ENCODE data around the gene CNTNAP2. TPM values are rescaled to one million over a fixed set of nuclear protein-coding genes. Genes with fewer than 3 reads are reported as not detected.

The CNTNAP2 gene
- total RNA-seq, 2 experiments from 2014 or later, result not detected

- no peaks in the 10 kb centered on the region for H3K4me1 Mint-ChIP-seq (ENCODE audit: low read depth)
- H3K4me3 ChIP-seq (ENCODE audit: low read length), result no peak overlapping the region
- DNase-seq, result no peak
- H3K4me3 Mint-ChIP-seq, result no peak overlapping the region
- H3K4me1 ChIP-seq (ENCODE audit: insufficient read depth, low read length), result no peaks in the 10 kb centered on the region
- H3K27me3 Mint-ChIP-seq, result no peaks in the 10 kb centered on the region
- no peak overlapping the region for H3K27ac ChIP-seq (ENCODE audit: low read depth in 1 of 2, low read length in 2 of 2)
- intact Hi-C loops (cut with DNase I, micrococcal nuclease), result no loop called here
- peaks cover 0 to 7% of the 10 kb centered on the region in 2 experiments for H3K9me3 ChIP-seq (ENCODE audit: control insufficient read depth in 1 of 2, insufficient read depth in 1 of 2, low read length in 2 of 2)
- no peaks in the 10 kb centered on the region for H3K36me3 Mint-ChIP-seq (ENCODE audit: low read depth)
- no peaks in the 10 kb centered on the region for H3K9me3 Mint-ChIP-seq
- no peak overlapping the region for H3K27ac Mint-ChIP-seq
- H3K36me3 ChIP-seq (ENCODE audit: insufficient read depth, low read length), result no peaks in the 10 kb centered on the region
- POLR2A ChIA-PET, result interaction anchor here (0.6 kb wide), 1 partner anchor 644 kb away, joined by 3 read pairs; no protein-coding TSS in a partner anchor
- CTCF ChIA-PET, result no interaction called here
- no peak for TF ChIP-seq CTCF (IDR thresholded peaks at IDR 0.05)
- no peak for ATAC-seq (ENCODE audit: poor library complexity)
- H3K27me3 ChIP-seq (ENCODE audit: control insufficient read depth in 1 of 2, insufficient read depth in 2 of 2, low read length in 2 of 2), result no peaks in the 10 kb centered on the region
These were observed 250.3 kb downstream of the CNTNAP2 start for GRCh38 chr7:146366938-146367337.

GRCh38 chr7:146370171-146370570, 253.6 kb downstream of the CNTNAP2 start:
- Histone ChIP-seq H3K27ac (ENCODE audit: low read depth in 1 of 2, low read length in 2 of 2) (no peak overlapping the region), H3K4me1 (ENCODE audit: insufficient read depth, low read length) (no peaks in the 10 kb centered on the region), H3K36me3 (ENCODE audit: insufficient read depth, low read length) (no peaks in the 10 kb centered on the region), H3K4me3 (ENCODE audit: low read length) (no peak overlapping the region), H3K9me3 (ENCODE audit: control insufficient read depth in 1 of 2, insufficient read depth in 1 of 2, low read length in 2 of 2) (peaks cover 0 to 7% of the 10 kb centered on the region in 2 experiments), H3K27me3 (ENCODE audit: control insufficient read depth in 1 of 2, insufficient read depth in 2 of 2, low read length in 2 of 2) (no peaks in the 10 kb centered on the region)
- Mint-ChIP-seq H3K4me1 (ENCODE audit: low read depth) (no peaks in the 10 kb centered on the region), H3K36me3 (ENCODE audit: low read depth) (no peaks in the 10 kb centered on the region), H3K4me3 (no peak overlapping the region), H3K9me3 (no peaks in the 10 kb centered on the region), H3K27me3 (no peaks in the 10 kb centered on the region), H3K27ac (no peak overlapping the region)
- ChIA-PET CTCF (no interaction called here), POLR2A (no interaction called here)
- intact Hi-C loops (cut with DNase I, micrococcal nuclease), result no loop called here
- ATAC-seq (ENCODE audit: poor library complexity) (no peak), DNase-seq (no peak)
- TF ChIP-seq CTCF (IDR thresholded peaks at IDR 0.05), result no peak

- H3K27ac ChIP-seq (ENCODE audit: low read depth in 1 of 2, low read length in 2 of 2), result no peak overlapping the region
- no peak overlapping the region for H3K27ac Mint-ChIP-seq
- H3K36me3 Mint-ChIP-seq (ENCODE audit: low read depth), result no peaks in the 10 kb centered on the region
- no peak for ATAC-seq (ENCODE audit: poor library complexity)
- no peaks in the 10 kb centered on the region for H3K4me1 Mint-ChIP-seq (ENCODE audit: low read depth)
- DNase-seq, result no peak
- H3K9me3 Mint-ChIP-seq, result peaks cover 3% of the 10 kb centered on the region
- no peaks in the 10 kb centered on the region for H3K4me1 ChIP-seq (ENCODE audit: insufficient read depth, low read length)
- no peak for TF ChIP-seq CTCF (IDR thresholded peaks at IDR 0.05)
- H3K27me3 Mint-ChIP-seq, result no peaks in the 10 kb centered on the region
- no peaks in the 10 kb centered on the region for H3K27me3 ChIP-seq (ENCODE audit: control insufficient read depth in 1 of 2, insufficient read depth in 2 of 2, low read length in 2 of 2)
- intact Hi-C loops (cut with DNase I, micrococcal nuclease), result no loop called here
- no peaks in the 10 kb centered on the region for H3K36me3 ChIP-seq (ENCODE audit: insufficient read depth, low read length)
- POLR2A ChIA-PET, result no interaction called here
- no peak overlapping the region for H3K4me3 ChIP-seq (ENCODE audit: low read length)
- no peak overlapping the region for H3K4me3 Mint-ChIP-seq
- H3K9me3 ChIP-seq (ENCODE audit: control insufficient read depth in 1 of 2, insufficient read depth in 1 of 2, low read length in 2 of 2), result peaks cover 0 to 6% of the 10 kb centered on the region in 2 experiments
- CTCF ChIA-PET, result no interaction called here
These were observed 258.6 kb downstream of the CNTNAP2 start for GRCh38 chr7:146375170-146375569.

Measured in CD4-positive, alpha-beta T cell (primary cell).